HUES6 (cell line): ENCODE data around the gene PRICKLE2.

ENCODE experiments used
- H3K27ac ChIP-seq: 2 replicates; pipeline ENCODE4 v1.7.0; 2013; ENCODE audit warnings: low read depth, mild to moderate bottlenecking, low read length, inconsistent platforms
- H3K27me3 ChIP-seq: 2 replicates; pipeline ENCODE4 v1.6.1; 2013; ENCODE audit warnings: low read length; ENCODE audit not compliant: control insufficient read depth, insufficient read depth
- H3K36me3 ChIP-seq: 2 replicates; pipeline ENCODE4 v1.6.1; 2013; ENCODE audit warnings: low read length; ENCODE audit not compliant: control insufficient read depth, insufficient read depth
- H3K4me1 ChIP-seq: 2 replicates; pipeline ENCODE4 v1.6.1; 2013; ENCODE audit warnings: low read length; ENCODE audit not compliant: control insufficient read depth, insufficient read depth
- H3K4me3 ChIP-seq: 2 replicates; pipeline ENCODE4 v1.5.1; 2013; ENCODE audit warnings: low read depth, low read length
- H3K9ac ChIP-seq: one replicate; pipeline ENCODE4 v1.6.1; 2013; ENCODE audit warnings: mild to moderate bottlenecking, low read length
- H3K9me3 ChIP-seq: 2 replicates; pipeline ENCODE4 v1.6.1; 2013; ENCODE audit warnings: low read depth, low read length; ENCODE audit not compliant: control insufficient read depth, insufficient read depth

The PRICKLE2 gene

GRCh38 chr3:64064804-64065203 is 160.5 kb downstream of the PRICKLE2 start:
- Histone ChIP-seq H3K9me3 (no peaks in the 10 kb centered on the region), H3K27ac (no peak overlapping the region), H3K36me3 (no peaks in the 10 kb centered on the region)

GRCh38 chr3:64063983-64064438 is 161.3 kb downstream of the PRICKLE2 start:
- Histone ChIP-seq H3K27me3 (no peaks in the 10 kb centered on the region), H3K4me1 (peaks cover 21% of the 10 kb centered on the region), H3K9me3 (no peaks in the 10 kb centered on the region), H3K4me3 (no peak overlapping the region), H3K9ac (no peak overlapping the region), H3K36me3 (no peaks in the 10 kb centered on the region), H3K27ac (no peak overlapping the region)

More at GRCh38 chr3:64064804-64065203, 160.5 kb downstream of the PRICKLE2 start:
- Histone ChIP-seq H3K4me3 (no peak overlapping the region), H3K9ac (no peak overlapping the region), H3K4me1 (peaks cover 21% of the 10 kb centered on the region), H3K27me3 (no peaks in the 10 kb centered on the region)

- H3K27ac ChIP-seq = no peak overlapping the region
These were observed 161.9 kb downstream of the PRICKLE2 start for GRCh38 chr3:64063207-64063982.

GRCh38 chr3:64061628-64062027 is 163.6 kb downstream of the PRICKLE2 start:
- Histone ChIP-seq H3K27ac (no peak overlapping the region), H3K36me3 (no peaks in the 10 kb centered on the region), H3K4me1 (peaks cover 21% of the 10 kb centered on the region)

More at GRCh38 chr3:64063207-64063982, 161.9 kb downstream of the PRICKLE2 start:
- no peak overlapping the region for H3K9ac ChIP-seq
- H3K36me3 ChIP-seq = no peaks in the 10 kb centered on the region
- peaks cover 21% of the 10 kb centered on the region for H3K4me1 ChIP-seq
- no peaks in the 10 kb centered on the region for H3K9me3 ChIP-seq
- H3K27me3 ChIP-seq = no peaks in the 10 kb centered on the region
- H3K4me3 ChIP-seq = no peak overlapping the region

GRCh38 chr3:64059484-64060175 is 165.6 kb downstream of the PRICKLE2 start:
- no peaks in the 10 kb centered on the region for H3K36me3 ChIP-seq
- no peaks in the 10 kb centered on the region for H3K9me3 ChIP-seq
- H3K9ac ChIP-seq = no peak overlapping the region
- H3K4me3 ChIP-seq = no peak overlapping the region
- H3K4me1 ChIP-seq = peaks cover 21% of the 10 kb centered on the region
- H3K27me3 ChIP-seq = no peaks in the 10 kb centered on the region
- no peak overlapping the region for H3K27ac ChIP-seq

More at GRCh38 chr3:64061628-64062027, 163.6 kb downstream of the PRICKLE2 start:
- H3K9ac ChIP-seq = no peak overlapping the region
- no peak overlapping the region for H3K4me3 ChIP-seq
- no peaks in the 10 kb centered on the region for H3K9me3 ChIP-seq
- no peaks in the 10 kb centered on the region for H3K27me3 ChIP-seq

- no peak overlapping the region for H3K4me3 ChIP-seq
- no peaks in the 10 kb centered on the region for H3K9me3 ChIP-seq
- H3K9ac ChIP-seq = no peak overlapping the region
- no peak overlapping the region for H3K27ac ChIP-seq
- H3K4me1 ChIP-seq = peaks cover 14% of the 10 kb centered on the region
- no peaks in the 10 kb centered on the region for H3K36me3 ChIP-seq
- no peaks in the 10 kb centered on the region for H3K27me3 ChIP-seq
These were observed 166.7 kb downstream of the PRICKLE2 start for GRCh38 chr3:64058566-64058965.

- no peaks in the 10 kb centered on the region for H3K9me3 ChIP-seq
- 0 out of 2 replicates have a peak, but pooled peaks cover under 1% of the 10 kb centered on the region for H3K4me1 ChIP-seq
- H3K4me3 ChIP-seq = no peak overlapping the region
- H3K27ac ChIP-seq = no peak overlapping the region
- no peak overlapping the region for H3K9ac ChIP-seq
- no peaks in the 10 kb centered on the region for H3K36me3 ChIP-seq
- H3K27me3 ChIP-seq = no peaks in the 10 kb centered on the region
These were observed 168.0 kb downstream of the PRICKLE2 start for GRCh38 chr3:64057231-64057630.

- Histone ChIP-seq H3K27me3 (no peaks in the 10 kb centered on the region), H3K36me3 (no peaks in the 10 kb centered on the region), H3K27ac (no peak overlapping the region), H3K9me3 (no peaks in the 10 kb centered on the region), H3K9ac (no peak overlapping the region), H3K4me1 (no peaks in the 10 kb centered on the region), H3K4me3 (no peak overlapping the region)
These were observed 168.6 kb downstream of the PRICKLE2 start for GRCh38 chr3:64056606-64057180.

GRCh38 chr3:64055076-64055475 is 170.2 kb downstream of the PRICKLE2 start:
- no peak overlapping the region for H3K9ac ChIP-seq
- no peaks in the 10 kb centered on the region for H3K9me3 ChIP-seq
- H3K27ac ChIP-seq = no peak overlapping the region
- H3K4me1 ChIP-seq = peaks cover under 1% of the 10 kb centered on the region; the same call in 1 of the 2 replicates
- no peaks in the 10 kb centered on the region for H3K36me3 ChIP-seq
- H3K4me3 ChIP-seq = no peak overlapping the region
- no peaks in the 10 kb centered on the region for H3K27me3 ChIP-seq

GRCh38 chr3:64054488-64054887 is 170.8 kb downstream of the PRICKLE2 start:
- no peaks in the 10 kb centered on the region for H3K36me3 ChIP-seq
- H3K4me1 ChIP-seq = peaks cover 7% of the 10 kb centered on the region; the same call in 1 of the 2 replicates
- no peak overlapping the region for H3K9ac ChIP-seq
- H3K27me3 ChIP-seq = no peaks in the 10 kb centered on the region
- H3K27ac ChIP-seq = no peak overlapping the region
- no peak overlapping the region for H3K4me3 ChIP-seq
- H3K9me3 ChIP-seq = no peaks in the 10 kb centered on the region

- no peak overlapping the region for H3K9ac ChIP-seq
These were observed 171.7 kb downstream of the PRICKLE2 start for GRCh38 chr3:64053581-64053980.

More at GRCh38 chr3:64053581-64053980, 171.7 kb downstream of the PRICKLE2 start:
- Histone ChIP-seq H3K4me1 (peaks cover 16% of the 10 kb centered on the region), H3K36me3 (no peaks in the 10 kb centered on the region), H3K27ac (no peak overlapping the region), H3K4me3 (no peak overlapping the region), H3K27me3 (no peaks in the 10 kb centered on the region), H3K9me3 (no peaks in the 10 kb centered on the region)
